ENCODE results near the gene CDH26.

- TF ChIP-seq, protein P1, sequence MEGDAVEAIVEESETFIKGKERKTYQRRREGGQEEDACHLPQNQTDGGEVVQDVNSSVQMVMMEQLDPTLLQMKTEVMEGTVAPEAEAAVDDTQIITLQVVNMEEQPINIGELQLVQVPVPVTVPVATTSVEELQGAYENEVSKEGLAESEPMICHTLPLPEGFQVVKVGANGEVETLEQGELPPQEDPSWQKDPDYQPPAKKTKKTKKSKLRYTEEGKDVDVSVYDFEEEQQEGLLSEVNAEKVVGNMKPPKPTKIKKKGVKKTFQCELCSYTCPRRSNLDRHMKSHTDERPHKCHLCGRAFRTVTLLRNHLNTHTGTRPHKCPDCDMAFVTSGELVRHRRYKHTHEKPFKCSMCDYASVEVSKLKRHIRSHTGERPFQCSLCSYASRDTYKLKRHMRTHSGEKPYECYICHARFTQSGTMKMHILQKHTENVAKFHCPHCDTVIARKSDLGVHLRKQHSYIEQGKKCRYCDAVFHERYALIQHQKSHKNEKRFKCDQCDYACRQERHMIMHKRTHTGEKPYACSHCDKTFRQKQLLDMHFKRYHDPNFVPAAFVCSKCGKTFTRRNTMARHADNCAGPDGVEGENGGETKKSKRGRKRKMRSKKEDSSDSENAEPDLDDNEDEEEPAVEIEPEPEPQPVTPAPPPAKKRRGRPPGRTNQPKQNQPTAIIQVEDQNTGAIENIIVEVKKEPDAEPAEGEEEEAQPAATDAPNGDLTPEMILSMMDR (IDR thresholded peaks at IDR 0.05): no peak
- no peak for TF ChIP-seq POLR2A (IDR thresholded peaks at IDR 0.05)
Observed at GRCh38 chr20:60022849-60023248, 64.6 kb downstream of the CDH26 start.

All from body of pancreas (tissue), 4 donors.